Parathyroid adenoma (tissue), 2 donors: ENCODE results near the gene FFAR3.

ENCODE experiments used
- H2AFZ ChIP-seq: fragments of 300-600 bp; sonication (generic); one replicate; pipeline ENCODE4 v1.7.0; 2017; ENCODE audit warnings: antibody characterized with exemption, mild to moderate bottlenecking
- H3K27ac ChIP-seq: fragments of 300-600 bp; sonication (generic); one replicate; pipeline ENCODE4 v1.7.0; 2017
- H3K27me3 ChIP-seq: fragments of 300-600 bp; sonication (generic); one replicate; pipeline ENCODE4 v1.7.0; 2017; ENCODE audit warnings: low read length; ENCODE audit not compliant: control insufficient read depth, insufficient read depth
- H3K36me3 ChIP-seq: fragments of 300-600 bp; sonication (generic); one replicate; pipeline ENCODE4 v1.7.0; 2017; ENCODE audit warnings: low read length; ENCODE audit not compliant: control insufficient read depth, insufficient read depth
- H3K4me1 ChIP-seq: fragments of 300-600 bp; sonication (generic); one replicate; pipeline ENCODE4 v1.7.0; 2017; ENCODE audit warnings: control low read depth
- H3K4me2 ChIP-seq: fragments of 300-600 bp; sonication (generic); one replicate; pipeline ENCODE4 v1.7.0; 2017; ENCODE audit warnings: low read length
- H3K4me3 ChIP-seq: fragments of 300-600 bp; sonication (generic); one replicate; pipeline ENCODE4 v1.7.0; 2017; ENCODE audit warnings: low read depth, low read length
- H3K79me2 ChIP-seq: fragments of 300-600 bp; sonication (generic); one replicate; pipeline ENCODE4 v1.7.0; 2017; ENCODE audit warnings: control low read depth
- H3K9ac ChIP-seq: fragments of 300-600 bp; sonication (generic); one replicate; pipeline ENCODE4 v1.7.0; 2017; ENCODE audit warnings: mild to moderate bottlenecking
- H3K9me3 ChIP-seq: fragments of 300-600 bp; sonication (generic); one replicate; pipeline ENCODE4 v1.7.0; 2017; ENCODE audit warnings: low read length; ENCODE audit not compliant: control insufficient read depth
- CTCF ChIP-seq: fragments of 300-600 bp; sonication (generic); IDR thresholded peaks from one replicate; pipeline ENCODE4 v1.7.0; 2017; ENCODE audit warnings: antibody characterized with exemption, mild to moderate bottlenecking
- donor health status: primary hyperparathyroidism.

Gene FFAR3

GRCh38 chr19:35328851-35329285 is 29.4 kb upstream of the FFAR3 start, which contains the start of gene CD22:
CD22 (plus strand) TSS chr19:35329187; CDS start chr19:35332041, 2,854 bp downstream.
- no peak within 1 kb of the TSS for H3K4me2 ChIP-seq
- H3K9ac ChIP-seq, result no peak within 1 kb of the TSS
- H3K79me2 ChIP-seq, result no peaks in the 10 kb centered on the region
- no peaks in the 10 kb centered on the region for H3K9me3 ChIP-seq
- no peak within 1 kb of the TSS for H3K27ac ChIP-seq
- no peak within 1 kb of the TSS for H3K4me3 ChIP-seq
- no peaks in the 10 kb centered on the region for H3K4me1 ChIP-seq
- no peaks in the 10 kb centered on the region for H3K27me3 ChIP-seq
- H3K36me3 ChIP-seq, result no peaks in the 10 kb centered on the region
- no peak within 1 kb of the TSS for H2AFZ ChIP-seq
- TF ChIP-seq CTCF, result no peak

- H3K4me1 ChIP-seq, result no peaks in the 10 kb centered on the region
- no peaks in the 10 kb centered on the region for H3K9me3 ChIP-seq
- H3K79me2 ChIP-seq, result no peaks in the 10 kb centered on the region
- H3K9ac ChIP-seq, result no peak overlapping the region
- H3K4me2 ChIP-seq, result no peak overlapping the region
- H3K36me3 ChIP-seq, result no peaks in the 10 kb centered on the region
- no peak for TF ChIP-seq CTCF
- no peak overlapping the region for H3K27ac ChIP-seq
- no peaks in the 10 kb centered on the region for H3K27me3 ChIP-seq
- no peak overlapping the region for H2AFZ ChIP-seq
- H3K4me3 ChIP-seq, result no peak overlapping the region
These were observed 28.9 kb upstream of the FFAR3 start for GRCh38 chr19:35329323-35329722.

DNA sequence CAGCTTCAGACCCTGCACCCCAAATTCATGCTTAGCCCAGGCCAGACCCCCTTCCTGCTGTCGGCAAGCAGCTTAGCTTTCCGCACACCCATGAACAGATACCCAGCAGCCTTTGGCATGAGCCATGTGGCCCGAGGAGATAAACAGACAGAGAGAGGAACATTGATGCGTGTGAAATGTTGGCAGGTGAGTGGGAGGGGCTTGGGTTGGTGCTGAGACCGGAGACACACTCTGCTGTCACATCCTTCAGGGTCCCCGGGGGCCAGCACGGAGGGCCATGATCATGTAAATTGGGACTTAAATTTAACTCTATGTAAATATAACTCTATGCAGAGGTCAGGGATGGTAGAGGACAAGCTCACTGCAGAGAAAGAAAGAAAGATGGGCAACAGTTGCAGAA is 27.8 kb upstream of the FFAR3 start:
- no peak overlapping the region for H3K27ac ChIP-seq
- H3K4me3 ChIP-seq, result no peak overlapping the region
- H3K9ac ChIP-seq, result no peak overlapping the region
- H3K4me2 ChIP-seq, result no peak overlapping the region
- no peak overlapping the region for H2AFZ ChIP-seq
- H3K9me3 ChIP-seq, result no peaks in the 10 kb centered on the region
- no peak for TF ChIP-seq CTCF
- H3K4me1 ChIP-seq, result no peaks in the 10 kb centered on the region
- H3K27me3 ChIP-seq, result no peaks in the 10 kb centered on the region
- H3K79me2 ChIP-seq, result no peaks in the 10 kb centered on the region
- no peaks in the 10 kb centered on the region for H3K36me3 ChIP-seq

DNA sequence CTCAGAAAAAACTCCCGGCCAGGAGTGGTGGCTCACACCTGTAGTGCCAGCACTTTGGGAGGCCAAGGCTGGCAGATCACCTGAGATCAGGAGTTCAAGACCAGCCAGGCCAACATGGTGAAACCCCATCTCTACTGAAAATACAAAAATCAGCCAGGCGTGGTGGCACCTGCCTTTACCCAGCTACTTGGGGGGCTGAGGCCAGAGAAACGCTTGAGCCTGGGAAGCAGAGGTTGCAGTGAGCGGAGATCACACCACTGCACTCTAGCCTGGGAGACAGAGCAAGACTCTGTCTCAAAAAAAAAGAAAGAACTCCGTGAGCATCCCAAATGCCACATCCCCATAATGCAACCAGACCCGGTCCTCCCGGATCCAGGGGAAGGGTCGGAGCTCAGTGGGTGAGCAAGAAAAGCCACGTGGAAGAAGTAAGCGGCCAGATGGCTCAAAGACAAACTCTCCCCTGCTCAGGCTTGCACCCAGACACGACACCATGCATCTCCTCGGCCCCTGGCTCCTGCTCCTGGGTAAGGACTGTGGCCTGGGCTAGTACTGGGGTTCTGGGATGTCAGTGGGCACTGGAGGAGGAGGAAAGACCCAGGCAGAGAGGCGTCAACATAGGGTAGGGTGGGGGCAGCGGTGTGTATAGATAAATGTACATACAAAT is 26.6 kb upstream of the FFAR3 start:
- no peaks in the 10 kb centered on the region for H3K9me3 ChIP-seq
- no peaks in the 10 kb centered on the region for H3K27me3 ChIP-seq
- no peak overlapping the region for H2AFZ ChIP-seq
- no peaks in the 10 kb centered on the region for H3K36me3 ChIP-seq
- no peaks in the 10 kb centered on the region for H3K4me1 ChIP-seq
- no peak overlapping the region for H3K9ac ChIP-seq
- TF ChIP-seq CTCF, result no peak
- H3K4me3 ChIP-seq, result no peak overlapping the region
- H3K4me2 ChIP-seq, result no peak overlapping the region
- H3K27ac ChIP-seq, result no peak overlapping the region
- no peaks in the 10 kb centered on the region for H3K79me2 ChIP-seq

- no peaks in the 10 kb centered on the region for H3K27me3 ChIP-seq
These were observed 25.4 kb upstream of the FFAR3 start for GRCh38 chr19:35332817-35333216.

More at GRCh38 chr19:35332817-35333216, 25.4 kb upstream of the FFAR3 start:
- Histone ChIP-seq H2AFZ (no peak overlapping the region), H3K4me2 (no peak overlapping the region), H3K4me1 (no peaks in the 10 kb centered on the region), H3K4me3 (no peak overlapping the region), H3K9ac (no peak overlapping the region), H3K36me3 (no peaks in the 10 kb centered on the region), H3K9me3 (no peaks in the 10 kb centered on the region), H3K79me2 (no peaks in the 10 kb centered on the region), H3K27ac (no peak overlapping the region)
- no peak for TF ChIP-seq CTCF
